ENCODE data around the gene AIDA.

AIDA gene

GRCh38 chr1:222643938-222644635 is 68.2 kb downstream of the AIDA start:
- DNase-seq (ENCODE audit: low read depth in 2 of 2), result peak; percentile 92 to 94

GRCh38 chr1:222643606-222643937 is 68.7 kb downstream of the AIDA start:
- no peak for DNase-seq (ENCODE audit: low read depth in 2 of 2)

- no peak for DNase-seq (ENCODE audit: low read depth in 2 of 2)
These were observed 69.8 kb downstream of the AIDA start for GRCh38 chr1:222642468-222642867.

- no peak for DNase-seq (ENCODE audit: low read depth in 2 of 2)
These were observed 70.9 kb downstream of the AIDA start for GRCh38 chr1:222641269-222641948.

- DNase-seq (ENCODE audit: low read depth in 2 of 2), result peak in 1 of 2 donors; percentile 80
These were observed 77.9 kb downstream of the AIDA start for GRCh38 chr1:222634180-222635013.

GRCh38 chr1:222632749-222633148 is 79.5 kb downstream of the AIDA start:
- DNase-seq (ENCODE audit: low read depth in 2 of 2), result no peak

- no peak for DNase-seq (ENCODE audit: low read depth in 2 of 2)
These were observed 80.6 kb downstream of the AIDA start for GRCh38 chr1:222631611-222632208.

GRCh38 chr1:222629921-222630535 is 82.3 kb downstream of the AIDA start:
- DNase-seq (ENCODE audit: low read depth in 2 of 2), result no peak

- DNase-seq (ENCODE audit: low read depth in 2 of 2), result no peak
These were observed 85.1 kb downstream of the AIDA start for GRCh38 chr1:222627232-222627631.

GRCh38 chr1:222624214-222624613 is 88.1 kb downstream of the AIDA start:
- no peak for DNase-seq (ENCODE audit: low read depth in 2 of 2)

GRCh38 chr1:222623458-222623857 is 88.8 kb downstream of the AIDA start:
- DNase-seq (ENCODE audit: low read depth in 2 of 2), result no peak

- DNase-seq (ENCODE audit: low read depth in 2 of 2), result no peak
These were observed 89.5 kb downstream of the AIDA start for GRCh38 chr1:222622765-222623164.

- no peak for DNase-seq (ENCODE audit: low read depth in 2 of 2)
These were observed 91.7 kb downstream of the AIDA start for GRCh38 chr1:222620566-222620965.

GRCh38 chr1:222618880-222619596 is 93.3 kb downstream of the AIDA start:
- DNase-seq (ENCODE audit: low read depth in 2 of 2), result no peak
